Fibroblast of mammary gland (primary cell): ENCODE data around the gene SMPD3.

Experiments
- DNase-seq: peaks from one replicate; pipeline ENCODE4 v3.0.0-alpha.2; 2010; ENCODE audit warnings: low read depth
- H3K4me3 ChIP-seq: 2 replicates; pipeline ENCODE4 v1.5.1; 2011; ENCODE audit warnings: low read depth, mild to moderate bottlenecking, low read length, moderate library complexity; ENCODE audit not compliant: control insufficient read depth
- TF ChIP-seq, protein P1 (sequence below): conservative IDR thresholded peaks from 2 replicates; pipeline ENCODE4 v1.5.1; 2011; ENCODE audit warnings: low read depth, low read length, inconsistent platforms; ENCODE audit not compliant: control insufficient read depth, insufficient read depth

SMPD3 gene

DNA sequence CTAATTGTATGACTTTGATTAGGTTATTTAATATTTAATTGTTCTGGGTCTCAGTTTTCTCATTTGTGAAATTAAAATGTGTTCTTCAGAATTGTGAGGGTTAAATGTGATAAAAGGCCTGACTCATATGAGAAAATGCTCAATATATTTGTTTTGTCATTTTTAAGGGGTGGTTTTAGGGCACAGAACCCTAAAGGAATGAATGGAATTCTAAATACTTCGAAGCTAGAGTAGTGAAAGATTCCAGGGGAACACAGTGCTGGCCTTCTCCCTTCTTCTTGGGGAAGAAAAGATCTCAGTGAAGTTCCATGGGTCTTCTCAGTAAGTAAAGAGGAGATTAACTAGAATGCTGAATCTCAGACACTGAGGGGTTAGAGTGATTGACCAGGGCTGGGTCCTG is 3.9 kb upstream of the SMPD3 start:
- no peak overlapping the region for H3K4me3 ChIP-seq
- TF ChIP-seq, protein P1, sequence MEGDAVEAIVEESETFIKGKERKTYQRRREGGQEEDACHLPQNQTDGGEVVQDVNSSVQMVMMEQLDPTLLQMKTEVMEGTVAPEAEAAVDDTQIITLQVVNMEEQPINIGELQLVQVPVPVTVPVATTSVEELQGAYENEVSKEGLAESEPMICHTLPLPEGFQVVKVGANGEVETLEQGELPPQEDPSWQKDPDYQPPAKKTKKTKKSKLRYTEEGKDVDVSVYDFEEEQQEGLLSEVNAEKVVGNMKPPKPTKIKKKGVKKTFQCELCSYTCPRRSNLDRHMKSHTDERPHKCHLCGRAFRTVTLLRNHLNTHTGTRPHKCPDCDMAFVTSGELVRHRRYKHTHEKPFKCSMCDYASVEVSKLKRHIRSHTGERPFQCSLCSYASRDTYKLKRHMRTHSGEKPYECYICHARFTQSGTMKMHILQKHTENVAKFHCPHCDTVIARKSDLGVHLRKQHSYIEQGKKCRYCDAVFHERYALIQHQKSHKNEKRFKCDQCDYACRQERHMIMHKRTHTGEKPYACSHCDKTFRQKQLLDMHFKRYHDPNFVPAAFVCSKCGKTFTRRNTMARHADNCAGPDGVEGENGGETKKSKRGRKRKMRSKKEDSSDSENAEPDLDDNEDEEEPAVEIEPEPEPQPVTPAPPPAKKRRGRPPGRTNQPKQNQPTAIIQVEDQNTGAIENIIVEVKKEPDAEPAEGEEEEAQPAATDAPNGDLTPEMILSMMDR = no peak
- no peak for DNase-seq

DNA sequence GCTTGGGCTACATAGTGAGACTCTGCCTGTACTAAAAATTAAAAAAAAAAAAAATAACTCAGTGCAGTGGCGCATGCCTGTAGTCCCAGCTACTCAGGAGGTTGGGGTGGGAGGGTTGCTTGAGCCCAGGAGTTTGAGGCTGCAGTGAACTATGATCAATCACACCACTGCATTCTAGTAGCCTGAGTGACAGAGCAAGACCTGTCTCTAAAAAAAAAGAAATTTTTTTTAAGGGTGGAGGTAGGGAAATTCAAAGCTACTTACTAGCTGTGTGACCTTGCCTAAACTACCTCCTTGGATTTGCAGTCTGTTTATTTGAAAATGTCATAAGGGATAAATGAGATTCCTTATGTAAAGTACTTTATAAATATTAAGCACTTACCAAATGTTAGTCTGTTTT is 3.4 kb upstream of the SMPD3 start:
- no peak for DNase-seq
- TF ChIP-seq, protein P1 = no peak

DNA sequence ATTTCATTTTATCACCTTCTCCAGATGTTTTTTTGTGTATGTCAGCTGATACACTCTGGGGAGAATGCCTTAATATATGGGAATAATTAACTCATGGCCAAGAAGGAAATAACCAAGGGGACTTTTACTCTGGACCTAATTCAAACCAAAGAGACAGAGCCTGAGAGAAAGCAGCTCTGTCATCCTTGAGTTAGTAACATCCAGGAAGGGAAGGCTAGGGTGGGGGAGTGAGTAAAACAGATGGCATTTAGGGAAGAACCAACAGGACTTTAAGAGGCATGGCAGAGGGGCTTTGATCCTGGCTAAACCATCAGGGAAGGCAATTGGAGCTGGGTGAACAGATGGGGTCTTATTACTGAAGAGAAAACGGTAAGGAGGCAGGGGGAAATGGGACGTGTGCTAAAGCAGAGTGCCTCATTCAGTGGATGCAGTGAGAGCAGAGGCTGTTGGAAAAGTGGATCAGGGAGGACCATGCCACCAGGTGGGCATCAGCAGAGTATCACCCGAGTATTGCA is 2.5 kb upstream of the SMPD3 start:
- TF ChIP-seq, protein P1 = no peak
- DNase-seq = no peak
- H3K4me3 ChIP-seq = no peak overlapping the region

More for the DNA sequence above, 3.4 kb upstream of the SMPD3 start:
- no peak overlapping the region for H3K4me3 ChIP-seq

DNA sequence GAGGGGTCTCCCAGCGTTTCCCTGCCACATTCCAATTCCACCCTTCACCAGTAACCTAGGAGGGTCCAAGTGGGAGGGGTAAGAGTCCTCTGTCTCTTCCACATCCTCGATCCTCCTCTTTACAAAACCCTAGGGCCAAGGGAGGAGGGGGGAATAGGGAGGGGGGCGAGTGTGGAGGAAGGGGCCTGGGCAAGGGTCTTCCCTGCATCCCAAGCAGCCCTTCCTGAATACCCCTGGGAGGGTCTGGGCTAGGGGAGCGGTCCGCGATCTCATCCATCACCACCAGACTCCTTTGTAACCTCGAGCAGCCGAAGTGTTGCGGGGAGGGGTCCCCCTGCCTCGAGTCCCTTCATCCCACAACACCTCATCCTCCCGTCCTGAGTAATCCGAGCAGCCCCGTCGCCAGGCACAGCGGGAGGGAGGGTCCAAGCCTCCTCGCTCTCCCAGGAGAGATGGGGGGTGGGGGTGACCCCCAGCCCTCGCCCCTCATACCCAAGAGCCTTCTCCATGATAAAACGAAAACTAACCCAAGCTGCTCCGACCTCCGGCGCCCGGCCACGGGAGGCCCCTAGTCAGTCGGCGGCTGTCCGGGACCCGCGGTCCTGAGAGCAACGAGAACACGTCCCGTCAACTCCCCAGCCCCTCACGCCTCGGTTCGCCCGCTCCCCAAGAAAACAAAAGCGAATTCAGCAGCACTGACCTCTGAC is 502 bp downstream of the SMPD3 start:
- H3K4me3 ChIP-seq = peak overlapping the region; percentile 29
- DNase-seq = no peak
- TF ChIP-seq, protein P1 = no peak

DNA sequence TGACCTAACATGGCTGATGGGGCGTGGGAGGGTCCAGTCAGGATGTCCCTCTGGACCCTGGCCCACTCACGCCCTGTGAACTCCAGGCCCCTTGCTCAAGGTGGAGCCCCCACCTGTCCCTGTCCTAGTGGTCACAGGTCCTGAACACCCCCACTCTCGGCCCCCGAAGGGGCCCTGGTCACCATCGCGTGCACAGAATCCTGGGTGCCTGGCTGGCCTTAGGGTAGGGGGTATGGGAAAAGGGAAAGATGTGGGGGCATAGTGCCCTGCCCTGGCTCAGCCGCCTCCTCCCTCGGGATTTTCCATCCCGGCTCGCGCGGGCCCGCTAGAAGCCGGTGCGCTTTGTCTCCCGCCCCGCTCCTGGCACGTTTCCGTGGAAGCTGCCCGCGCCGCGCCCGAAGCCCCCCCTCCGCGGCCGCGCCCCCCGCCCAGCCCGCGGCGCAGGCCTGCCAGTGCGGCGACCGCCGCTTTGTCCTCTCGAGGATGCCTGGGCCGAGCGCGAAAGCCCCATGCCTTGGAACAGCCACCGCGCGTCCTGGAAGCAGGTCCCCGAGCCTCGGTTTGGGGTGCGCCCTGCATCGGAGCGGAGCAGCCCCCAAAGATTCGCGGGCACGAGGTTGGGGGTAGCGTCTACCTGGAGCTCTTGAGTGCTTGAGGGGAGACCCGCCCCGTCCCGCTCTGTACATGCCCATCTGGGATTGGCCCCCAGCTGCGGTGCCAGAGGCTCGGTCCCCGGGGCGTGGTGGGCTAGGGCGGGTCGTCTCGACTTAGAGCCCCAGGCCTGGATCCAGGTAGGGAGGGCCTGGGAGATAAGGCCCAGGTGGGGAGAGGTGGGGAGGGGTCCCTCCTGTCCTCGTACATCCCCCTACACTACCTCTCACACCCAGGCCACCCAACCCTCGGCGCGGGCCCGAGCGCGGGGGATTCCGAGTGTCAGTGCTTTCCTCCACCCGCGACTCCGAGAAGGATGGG is 1.3 kb downstream of the SMPD3 start:
- TF ChIP-seq, protein P1 = no peak
- no peak for DNase-seq
- H3K4me3 ChIP-seq = no peak overlapping the region

DNA sequence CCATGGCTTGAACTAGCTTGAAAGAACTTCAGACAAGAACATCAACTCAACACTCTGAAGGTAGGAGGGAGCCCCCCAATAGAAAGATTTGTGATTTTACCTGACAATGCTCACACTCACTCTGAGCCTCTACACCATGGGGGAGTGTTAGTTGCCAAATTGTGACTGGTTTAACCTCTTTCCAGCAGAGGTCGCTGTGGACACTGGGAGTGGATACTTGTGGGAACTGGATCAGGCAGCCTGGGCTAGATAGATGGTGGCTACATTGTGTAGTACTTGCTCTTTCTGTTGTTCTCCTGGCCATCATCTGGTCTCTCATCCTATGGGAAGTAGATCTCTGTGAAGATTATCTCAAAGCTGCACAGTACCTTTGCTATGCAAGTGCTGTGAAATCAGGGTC is 2.9 kb downstream of the SMPD3 start:
- DNase-seq = peak; percentile 44
- TF ChIP-seq, protein P1 = peak; percentile 59
- no peak overlapping the region for H3K4me3 ChIP-seq
